OCI-LY7 (cell line): ENCODE data around the gene MRPL12. TPM values are rescaled to one million over a fixed set of nuclear protein-coding genes. Genes with fewer than 3 reads are reported as not detected.

Source experiments
- BruUV-seq: library from RNA; stranded (reverse); fragments of 400-500 nt; replicated peaks from 2 replicates; lab custom pipeline; 2021; lab: Mats Ljungman, UMichigan
- CTCF ChIA-PET: fragments of 300-600 bp; sonication (Branson Sonifier 250); formaldehyde crosslinking; loops from one replicate; lab custom pipeline; 2022; ENCODE audit warnings: antibody characterized with exemption; ENCODE audit not compliant: unreplicated experiment; lab: Charles Lee
- POLR2A ChIA-PET: fragments of 300-600 bp; sonication (Branson Sonifier 250); formaldehyde crosslinking; loops from one replicate; lab custom pipeline; 2022; ENCODE audit warnings: antibody characterized with exemption; lab: Charles Lee
- DNase-seq: peaks from one replicate; pipeline ENCODE4 v3.0.0-alpha.2; 2015; ENCODE audit warnings: low spot score
- H2AFZ ChIP-seq: fragments of 200-600 bp; sonication (generic), shearing (Covaris generic); 2 replicates; pipeline ENCODE4 v1.6.1; 2014; ENCODE audit warnings: mild to moderate bottlenecking, antibody characterized with exemption, low read length, moderate library complexity
- H3K27ac ChIP-seq: fragments of 200-600 bp; sonication (generic); 2 replicates; pipeline ENCODE4 v1.5.1; 2014; ENCODE audit warnings: mixed run types, low read depth, mild to moderate bottlenecking, moderate library complexity, low read length, inconsistent platforms; ENCODE audit not compliant: poor library complexity, severe bottlenecking
- H3K36me3 ChIP-seq: fragments of 200-600 bp; sonication (generic); 2 replicates; pipeline ENCODE4 v1.6.1; 2014; ENCODE audit warnings: mild to moderate bottlenecking, antibody characterized with exemption, low read length, moderate library complexity, mixed read lengths; ENCODE audit not compliant: insufficient read depth
- H3K4me1 ChIP-seq: fragments of 200-600 bp; sonication (generic); 2 replicates; pipeline ENCODE4 v1.5.1; 2014; ENCODE audit warnings: mild to moderate bottlenecking, low read length; ENCODE audit not compliant: insufficient read depth, poor library complexity, severe bottlenecking
- H3K4me2 ChIP-seq: fragments of 200-600 bp; sonication (generic); 2 replicates; pipeline ENCODE4 v1.6.1; 2014; ENCODE audit warnings: mild to moderate bottlenecking, low read length
- H3K4me3 ChIP-seq: fragments of 200-600 bp; sonication (generic); 2 replicates; pipeline ENCODE4 v1.5.1; 2014; ENCODE audit warnings: mild to moderate bottlenecking, low read depth, low read length; ENCODE audit not compliant: poor library complexity, severe bottlenecking
- H3K79me2 ChIP-seq: fragments of 200-600 bp; sonication (generic); 2 replicates; pipeline ENCODE4 v1.6.1; 2016; ENCODE audit warnings: low read depth, mild to moderate bottlenecking, low read length, moderate library complexity, mixed read lengths; ENCODE audit not compliant: insufficient read depth
- H3K9me2 ChIP-seq: fragments of 200-600 bp; sonication (generic); 2 replicates; pipeline ENCODE4 v1.6.1; 2016; ENCODE audit warnings: mild to moderate bottlenecking, low read length, mixed read lengths; ENCODE audit not compliant: insufficient read depth
- H3K9me3 ChIP-seq: fragments of 200-600 bp; sonication (generic); 2 replicates; pipeline ENCODE4 v1.6.1; 2014; ENCODE audit warnings: mild to moderate bottlenecking, mixed run types, low read length, mixed read lengths
- H4K20me1 ChIP-seq: fragments of 200-600 bp; sonication (generic); 2 replicates; pipeline ENCODE4 v1.6.1; 2014; ENCODE audit warnings: mild to moderate bottlenecking, antibody characterized with exemption, low read length, moderate library complexity, mixed read lengths; ENCODE audit not compliant: insufficient read depth
- EZH2phosphoT487 ChIP-seq: fragments of 200-600 bp; sonication (generic); IDR thresholded peaks from 2 replicates; pipeline ENCODE4 v1.6.1; 2018; ENCODE audit warnings: low read depth, borderline replicate concordance, mild to moderate bottlenecking, mixed run types, antibody characterized with exemption, low read length, moderate library complexity, mixed read lengths
- intact Hi-C: fragments of 100-400 bp; cut with micrococcal nuclease; formaldehyde crosslinking; loops from one replicate; pipeline ENCODE4 v1.10.0; 2022; ENCODE audit not compliant: unreplicated experiment
- total RNA-seq, 2 experiments: library from RNA; depleted of rRNA in 1 of 2; stranded (reverse); fragments of >200 nt in 1 of 2; shearing (Covaris generic) in 1 of 2; gene quantifications; 2 replicates each; pipeline ENCODE4 v1.2.3, GENCODE V29; 2014 to 2022
- TF ChIP-seq, protein P1 (sequence below): fragments of 200-600 bp; sonication (generic); conservative IDR thresholded peaks from 2 replicates; pipeline ENCODE4 v1.5.1; 2014; ENCODE audit warnings: mild to moderate bottlenecking, antibody characterized with exemption, low read length, moderate library complexity, mixed read lengths

The MRPL12 gene
- total RNA-seq, 2 experiments from 2014 or later: 67.2 to 189 TPM

DNA sequence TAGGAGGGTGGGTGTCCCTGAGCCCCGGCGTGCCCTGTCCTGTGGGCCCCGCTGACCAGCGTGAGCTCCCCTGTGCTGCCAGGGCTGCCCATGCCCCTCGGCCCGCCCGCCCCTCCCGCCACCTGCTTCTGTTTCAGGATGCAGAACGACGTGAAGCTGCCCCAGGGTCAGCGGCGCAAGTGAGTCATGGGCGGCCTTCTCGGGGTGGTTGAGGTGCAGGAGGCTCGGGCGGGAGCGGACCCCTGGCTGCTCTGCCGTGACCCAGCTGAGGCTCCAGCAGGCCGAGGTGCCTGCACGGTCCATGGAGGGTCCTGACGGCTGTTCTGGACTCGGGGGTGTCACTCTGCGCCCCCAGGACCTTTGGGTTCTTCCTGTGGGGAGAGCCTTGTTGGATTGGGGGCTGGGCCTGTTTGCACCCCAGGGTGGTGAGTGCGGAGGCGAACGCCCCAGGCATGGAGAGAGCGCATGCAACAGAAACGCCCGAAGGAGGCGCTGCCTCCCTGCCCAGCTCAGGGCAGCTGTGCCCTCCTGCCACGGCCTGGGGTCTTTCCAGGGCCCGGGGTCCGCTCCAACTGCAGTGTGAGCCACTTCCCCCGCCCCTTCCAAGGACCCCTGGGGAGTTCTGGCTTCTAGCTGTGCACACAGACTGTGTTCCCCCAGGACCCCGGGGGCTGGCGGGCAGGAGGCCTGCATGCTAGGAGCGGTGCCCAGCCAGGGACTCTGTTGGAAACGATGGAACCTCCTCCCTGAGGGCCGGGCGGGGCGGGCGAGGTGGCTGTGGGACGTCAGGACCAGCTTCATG lies 12.9 kb downstream of the MRPL12 start:
- Histone ChIP-seq H3K9me2 (no peaks in the 10 kb centered on the region), H3K4me3 (no peak overlapping the region), H4K20me1 (no peaks in the 10 kb centered on the region), H3K36me3 (peaks cover 27% of the 10 kb centered on the region), H3K9me3 (no peaks in the 10 kb centered on the region), H3K79me2 (peaks cover 8% of the 10 kb centered on the region; the same call in 1 of the 2 replicates), H2AFZ (no peak overlapping the region), H3K4me1 (peaks cover 18% of the 10 kb centered on the region), H3K27ac (no peak overlapping the region), H3K4me2 (no peak overlapping the region)
- CTCF ChIA-PET: no interaction called here
- no peak for TF ChIP-seq EZH2phosphoT487
- TF ChIP-seq, protein P1, sequence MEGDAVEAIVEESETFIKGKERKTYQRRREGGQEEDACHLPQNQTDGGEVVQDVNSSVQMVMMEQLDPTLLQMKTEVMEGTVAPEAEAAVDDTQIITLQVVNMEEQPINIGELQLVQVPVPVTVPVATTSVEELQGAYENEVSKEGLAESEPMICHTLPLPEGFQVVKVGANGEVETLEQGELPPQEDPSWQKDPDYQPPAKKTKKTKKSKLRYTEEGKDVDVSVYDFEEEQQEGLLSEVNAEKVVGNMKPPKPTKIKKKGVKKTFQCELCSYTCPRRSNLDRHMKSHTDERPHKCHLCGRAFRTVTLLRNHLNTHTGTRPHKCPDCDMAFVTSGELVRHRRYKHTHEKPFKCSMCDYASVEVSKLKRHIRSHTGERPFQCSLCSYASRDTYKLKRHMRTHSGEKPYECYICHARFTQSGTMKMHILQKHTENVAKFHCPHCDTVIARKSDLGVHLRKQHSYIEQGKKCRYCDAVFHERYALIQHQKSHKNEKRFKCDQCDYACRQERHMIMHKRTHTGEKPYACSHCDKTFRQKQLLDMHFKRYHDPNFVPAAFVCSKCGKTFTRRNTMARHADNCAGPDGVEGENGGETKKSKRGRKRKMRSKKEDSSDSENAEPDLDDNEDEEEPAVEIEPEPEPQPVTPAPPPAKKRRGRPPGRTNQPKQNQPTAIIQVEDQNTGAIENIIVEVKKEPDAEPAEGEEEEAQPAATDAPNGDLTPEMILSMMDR: no peak
- DNase-seq: no peak
- intact Hi-C loops: no loop called here
- no TSS peak for BruUV-seq
- POLR2A ChIA-PET: interaction anchor here (0.6 kb wide), 1 partner anchor 198 kb away, joined by 6 read pairs; no protein-coding TSS in a partner anchor

- Histone ChIP-seq H2AFZ (no peak overlapping the region), H3K9me3 (no peaks in the 10 kb centered on the region), H3K4me3 (no peak overlapping the region), H4K20me1 (no peaks in the 10 kb centered on the region), H3K4me1 (peaks cover 13% of the 10 kb centered on the region), H3K9me2 (no peaks in the 10 kb centered on the region), H3K36me3 (peaks cover 27% of the 10 kb centered on the region), H3K4me2 (no peak overlapping the region), H3K27ac (no peak overlapping the region), H3K79me2 (peaks cover 8% of the 10 kb centered on the region; the same call in 1 of the 2 replicates)
- intact Hi-C loops: no loop called here
- TF ChIP-seq, protein P1: no peak
- TF ChIP-seq EZH2phosphoT487: no peak
- ChIA-PET CTCF (no interaction called here), POLR2A (no interaction called here)
- no peak for DNase-seq
- no TSS peak for BruUV-seq
These were observed 13.5 kb downstream of the MRPL12 start for GRCh38 chr17:81716674-81716996.

DNA sequence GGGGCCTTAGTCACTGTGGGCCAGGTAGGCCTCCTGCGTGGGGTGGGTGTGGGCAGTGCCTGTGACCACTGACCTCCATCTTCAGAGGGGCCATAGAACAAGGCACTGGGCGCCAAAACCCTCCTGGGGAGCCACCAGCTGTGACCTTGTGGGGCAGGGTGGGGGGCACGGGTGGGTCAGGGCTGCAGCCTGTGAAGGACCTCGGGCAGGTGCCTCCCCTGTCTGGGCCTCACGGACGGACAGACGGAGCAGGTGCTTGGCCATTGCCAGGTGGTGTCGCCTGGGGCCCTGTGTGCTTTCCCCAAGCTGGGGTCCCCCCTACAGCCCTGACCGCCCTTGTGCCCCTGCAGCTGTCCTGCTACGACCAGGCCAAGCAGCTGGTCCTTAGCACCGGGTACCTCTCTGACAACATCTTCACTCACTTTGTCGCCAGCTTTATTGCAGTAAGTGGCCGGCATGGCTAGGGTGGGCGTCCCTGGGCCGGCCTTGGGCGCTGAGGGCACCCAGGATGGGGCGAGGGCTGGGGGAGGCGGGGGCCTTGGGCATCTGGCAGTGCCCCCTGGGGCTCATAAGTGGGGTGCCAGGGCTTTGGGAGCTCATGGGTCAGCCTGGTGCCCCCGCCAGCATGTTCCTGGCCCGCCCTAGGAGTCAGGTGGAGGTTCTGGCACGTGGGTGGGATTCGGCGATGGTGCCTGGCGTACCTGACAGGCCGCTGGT lies 14.0 kb downstream of the MRPL12 start:
- intact Hi-C loops: no loop called here
- ChIA-PET CTCF (no interaction called here), POLR2A (no interaction called here)
- Histone ChIP-seq H3K9me3 (no peaks in the 10 kb centered on the region), H4K20me1 (no peaks in the 10 kb centered on the region), H3K4me3 (no peak overlapping the region), H3K4me1 (peaks cover 10% of the 10 kb centered on the region), H3K27ac (no peak overlapping the region), H3K4me2 (no peak overlapping the region), H3K79me2 (peaks cover 8% of the 10 kb centered on the region; the same call in 1 of the 2 replicates), H2AFZ (no peak overlapping the region), H3K9me2 (no peaks in the 10 kb centered on the region), H3K36me3 (peaks cover 27% of the 10 kb centered on the region)
- no TSS peak for BruUV-seq
- no peak for TF ChIP-seq EZH2phosphoT487
- TF ChIP-seq, protein P1: no peak
- DNase-seq: no peak
